ENCODE results near the gene CYB5A. TPM values are rescaled to one million over a fixed set of nuclear protein-coding genes. Genes with fewer than 3 reads are reported as not detected.

CYB5A gene
- total RNA-seq, 4 donors from 2014 or later: 258 to 547 (median 341) TPM

GRCh38 chr18:74256190-74256589 is 35.6 kb downstream of the CYB5A start:
- no peak for TF ChIP-seq CTCF (IDR thresholded peaks at IDR 0.05)
- DNase-seq (ENCODE audit: low spot score): no peak
- ATAC-seq (ENCODE audit: low FRiP score): no peak

- DNase-seq (ENCODE audit: low spot score) (no peak), ATAC-seq (ENCODE audit: low FRiP score) (no peak)
Observed at GRCh38 chr18:74255131-74255616, 36.6 kb downstream of the CYB5A start.

GRCh38 chr18:74252039-74252395 is 39.7 kb downstream of the CYB5A start:
- TF ChIP-seq CTCF (IDR thresholded peaks at IDR 0.05): no peak
- ATAC-seq (ENCODE audit: low FRiP score) (peak; percentile 44), DNase-seq (ENCODE audit: low spot score) (no peak)

More at GRCh38 chr18:74255131-74255616, 36.6 kb downstream of the CYB5A start:
- no peak for TF ChIP-seq CTCF (IDR thresholded peaks at IDR 0.05)

GRCh38 chr18:74251297-74252038 is 40.3 kb downstream of the CYB5A start:
- DNase-seq (ENCODE audit: low spot score): no peak
- TF ChIP-seq CTCF (IDR thresholded peaks at IDR 0.05): no peak
- ATAC-seq (ENCODE audit: low FRiP score): peak; percentile 49

GRCh38 chr18:74250131-74250530 is 41.6 kb downstream of the CYB5A start:
- no peak for DNase-seq (ENCODE audit: low spot score)
- TF ChIP-seq CTCF (IDR thresholded peaks at IDR 0.05): no peak
- ATAC-seq (ENCODE audit: low FRiP score): no peak

GRCh38 chr18:74249181-74249968 is 42.4 kb downstream of the CYB5A start:
- DNase-seq (ENCODE audit: low spot score): no peak
- no peak for TF ChIP-seq CTCF (IDR thresholded peaks at IDR 0.05)
- peak; percentile 93 for ATAC-seq (ENCODE audit: low FRiP score)

All from omental fat pad (tissue), 4 donors.